COLO668 (cell line): ENCODE measurements around the gene PCBP4.

Source experiments
- DNase-seq: peaks from one replicate; lab custom pipeline; 2025; ENCODE audit not compliant: unreplicated experiment; lab: John Stamatoyannopoulos, UW

Gene PCBP4

DNA sequence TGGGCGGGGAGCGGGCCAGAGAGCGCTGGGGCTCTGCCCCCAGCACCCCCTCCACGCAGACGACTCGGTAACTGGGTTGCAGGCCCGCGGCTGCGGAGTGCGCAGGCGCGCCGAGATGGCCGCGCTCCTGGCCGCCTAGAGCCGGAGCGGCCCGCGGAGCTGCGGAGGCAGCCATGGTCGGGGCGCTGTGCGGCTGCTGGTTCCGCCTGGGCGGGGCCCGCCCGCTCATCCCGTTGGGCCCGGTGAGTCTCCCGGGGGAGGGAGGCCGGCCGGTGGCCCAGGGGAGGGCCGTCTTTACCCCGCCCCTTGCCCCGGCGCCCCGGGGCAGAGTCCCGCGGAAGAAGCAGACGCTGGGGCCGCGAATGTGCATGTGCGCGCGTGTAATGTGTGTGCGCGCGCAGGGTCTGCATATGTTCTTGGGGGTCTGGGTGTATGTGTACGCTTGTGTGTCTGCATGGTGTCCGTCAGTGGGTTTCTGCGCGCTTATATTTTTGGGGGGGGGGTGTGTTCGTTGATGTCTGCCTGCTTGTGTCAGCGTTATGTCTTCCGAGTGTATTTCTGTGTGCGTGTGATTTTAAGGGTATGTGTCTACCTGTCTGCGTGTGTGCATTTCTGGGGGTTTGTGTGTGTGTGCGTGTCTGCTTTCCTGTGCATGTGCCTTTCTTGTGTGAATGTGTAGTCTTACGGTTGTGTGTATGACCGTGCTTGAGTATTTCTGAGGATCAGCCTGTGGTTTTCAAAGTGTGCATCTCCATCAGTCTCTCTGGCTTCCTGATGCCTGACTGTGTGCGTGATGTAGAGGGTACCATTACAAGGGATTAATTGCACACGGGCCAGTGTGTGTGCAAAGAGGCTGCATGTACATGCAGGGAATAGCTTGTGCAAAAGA, 8.0 kb upstream of the PCBP4 start, which contains the start of gene ABHD14A:
TSS of gene ABHD14A (plus strand) at position 102 of the 889 bp plus-strand sequence. CDS start at position 174, 72 bp downstream.
- peak; percentile 69 for DNase-seq

GRCh38 chr3:51974277-51974962, 7.2 kb upstream of the PCBP4 start:
- DNase-seq = peak; percentile 31

DNA sequence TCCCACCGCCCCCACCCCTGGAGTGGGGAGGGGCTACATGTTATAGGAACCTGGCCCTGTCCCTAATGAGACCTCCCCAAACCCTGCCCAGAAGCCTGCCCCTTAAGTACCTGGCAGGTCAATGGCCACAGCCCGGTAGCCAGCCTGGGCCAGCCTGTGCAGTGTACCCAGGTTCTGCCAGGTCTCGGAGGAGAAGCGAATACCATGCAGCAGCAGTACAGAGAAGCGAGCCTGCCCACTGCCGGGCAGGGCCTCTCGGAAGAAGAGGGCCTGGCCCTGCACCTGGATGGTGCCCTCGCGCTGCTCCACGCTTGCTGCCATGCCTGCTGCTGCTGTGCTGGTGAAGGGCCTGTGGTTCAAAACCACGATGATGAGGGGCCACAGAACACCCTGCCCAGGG, 4.1 kb upstream of the PCBP4 start:
- no peak for DNase-seq

- DNase-seq = peak; percentile 34
Measured at GRCh38 chr3:51970606-51971300, 3.5 kb upstream of the PCBP4 start.

DNA sequence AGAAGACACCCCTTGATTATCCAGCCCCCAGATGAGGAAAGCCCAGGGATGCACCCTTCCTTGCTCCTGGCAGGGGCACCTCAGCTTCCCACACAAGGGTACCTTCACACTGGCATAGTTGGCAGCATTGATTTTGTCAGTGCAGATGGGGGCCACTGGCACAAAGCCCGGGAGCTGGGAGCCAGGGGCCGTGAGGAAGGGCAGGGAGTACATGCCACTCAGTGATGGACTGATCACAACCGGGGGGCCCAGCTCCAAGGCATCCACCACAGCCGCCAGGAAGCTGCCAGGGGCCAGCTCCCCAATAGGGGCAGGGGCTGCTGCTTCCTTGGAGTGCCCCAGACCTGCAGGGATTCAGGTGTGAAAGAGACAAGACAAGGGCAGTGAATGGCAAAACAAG, 2.6 kb upstream of the PCBP4 start:
- DNase-seq = no peak

- DNase-seq = peak; percentile 35
Measured at GRCh38 chr3:51968883-51969678, 1.8 kb upstream of the PCBP4 start.

- peak; percentile 75 for DNase-seq
Measured at GRCh38 chr3:51968170-51968775, 1.0 kb upstream of the PCBP4 start.

DNA sequence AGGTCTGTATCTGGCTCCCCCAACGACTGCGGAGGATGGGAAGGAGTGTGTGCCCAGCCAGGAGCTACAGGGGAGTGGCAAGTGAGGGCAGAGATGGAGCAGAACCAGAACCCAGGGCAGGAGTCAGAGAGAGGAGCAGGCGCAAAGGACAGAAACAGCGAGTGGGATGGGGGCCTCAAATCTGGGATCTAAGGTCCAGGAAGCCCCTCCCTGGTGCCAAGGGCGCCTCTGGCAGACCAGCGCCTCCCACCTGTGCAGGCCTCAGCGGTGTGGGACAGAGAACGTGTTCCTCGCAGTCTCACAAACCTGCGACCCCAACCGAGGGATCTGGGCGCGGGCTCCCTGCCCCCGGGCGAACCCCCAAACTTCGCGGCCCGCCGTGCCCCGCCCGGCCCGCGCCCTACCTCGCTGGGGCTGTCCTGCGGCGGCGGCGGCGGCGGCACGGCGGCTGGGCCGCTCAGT, 301 bp downstream of the PCBP4 start:
- peak; percentile 30 for DNase-seq

- peak; percentile 18 for DNase-seq
Measured at GRCh38 chr3:51966486-51966885, 768 bp downstream of the PCBP4 start.

DNA sequence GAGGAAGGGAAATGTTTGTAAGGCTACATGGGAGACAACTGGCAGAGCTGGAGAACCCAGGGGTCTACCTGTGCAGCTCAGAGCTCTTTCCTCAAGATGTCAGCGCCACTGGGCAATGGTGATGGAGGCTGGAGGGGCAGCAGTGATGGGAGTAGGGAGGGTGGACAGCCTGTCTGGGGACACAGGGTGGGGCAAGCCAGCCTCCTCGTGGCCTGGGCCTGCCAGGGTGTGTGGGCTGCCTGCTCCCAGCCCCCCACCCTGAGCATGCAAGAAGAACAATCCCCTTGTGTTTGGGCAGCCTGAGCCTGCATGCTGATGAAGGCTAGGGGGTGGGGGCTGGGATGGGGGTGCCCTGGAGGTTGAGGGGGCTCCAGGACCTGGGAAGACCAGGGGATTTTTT, 1.2 kb downstream of the PCBP4 start:
- no peak for DNase-seq

- DNase-seq = no peak
Measured at GRCh38 chr3:51964521-51964920, 2.7 kb downstream of the PCBP4 start.

DNA sequence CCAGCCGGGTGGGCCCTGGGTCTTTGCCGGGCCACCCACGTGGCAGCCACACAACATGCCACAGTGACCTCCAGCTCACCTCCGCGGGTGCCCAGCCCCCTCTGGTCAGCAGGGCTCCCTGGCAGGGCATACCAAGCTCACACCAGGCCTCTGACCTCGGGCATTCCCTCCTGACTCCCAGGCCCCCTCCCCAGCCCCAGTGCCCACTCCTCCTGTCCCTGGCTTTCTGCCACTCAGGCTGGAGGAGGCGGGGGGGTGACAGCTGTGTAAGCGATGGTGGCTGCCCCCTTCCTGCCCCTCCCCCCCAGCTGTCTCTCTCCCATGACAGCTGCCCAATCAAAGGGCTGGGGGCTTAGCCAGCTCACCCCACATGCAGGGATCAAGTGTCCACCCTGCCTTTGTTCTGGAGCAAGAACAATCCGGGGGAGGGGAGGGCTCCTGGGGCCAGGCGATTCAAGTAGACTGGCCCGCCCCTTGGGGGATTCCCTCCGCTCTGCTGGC, 3.3 kb downstream of the PCBP4 start:
- DNase-seq = peak; percentile 70

DNA sequence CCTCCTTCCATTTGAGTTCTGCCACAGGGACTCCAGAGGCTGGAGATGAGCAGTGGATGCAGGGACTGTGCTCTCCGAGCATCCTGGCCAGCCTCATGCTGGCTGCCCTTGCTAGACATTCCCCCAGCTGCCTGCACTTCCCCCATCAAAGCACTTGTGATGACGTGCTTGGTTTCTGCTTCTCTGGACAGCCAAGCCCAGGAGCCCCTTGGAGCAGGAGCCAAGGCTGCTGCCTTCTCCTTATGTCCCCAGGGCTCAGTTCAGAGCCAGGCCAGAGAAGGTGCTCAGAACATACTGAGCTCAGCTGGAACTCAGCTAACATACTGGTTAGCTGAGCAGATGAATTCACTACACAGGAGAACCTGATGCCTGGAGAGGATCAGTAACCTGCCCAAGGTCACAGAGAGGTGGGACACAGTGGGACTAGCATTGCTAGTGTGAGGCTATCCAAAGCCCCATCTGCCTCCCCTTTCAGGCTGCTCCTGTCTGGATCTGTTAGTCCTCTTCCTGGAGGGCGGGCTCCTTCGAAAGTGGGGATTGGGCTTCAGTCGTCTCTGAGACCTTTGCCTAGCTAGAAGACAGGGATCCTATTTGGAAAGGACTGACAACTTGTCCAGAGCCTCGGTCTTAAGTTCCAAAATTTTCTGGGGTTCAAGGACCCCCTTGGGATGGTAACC, 4.3 kb downstream of the PCBP4 start:
- no peak for DNase-seq

DNA sequence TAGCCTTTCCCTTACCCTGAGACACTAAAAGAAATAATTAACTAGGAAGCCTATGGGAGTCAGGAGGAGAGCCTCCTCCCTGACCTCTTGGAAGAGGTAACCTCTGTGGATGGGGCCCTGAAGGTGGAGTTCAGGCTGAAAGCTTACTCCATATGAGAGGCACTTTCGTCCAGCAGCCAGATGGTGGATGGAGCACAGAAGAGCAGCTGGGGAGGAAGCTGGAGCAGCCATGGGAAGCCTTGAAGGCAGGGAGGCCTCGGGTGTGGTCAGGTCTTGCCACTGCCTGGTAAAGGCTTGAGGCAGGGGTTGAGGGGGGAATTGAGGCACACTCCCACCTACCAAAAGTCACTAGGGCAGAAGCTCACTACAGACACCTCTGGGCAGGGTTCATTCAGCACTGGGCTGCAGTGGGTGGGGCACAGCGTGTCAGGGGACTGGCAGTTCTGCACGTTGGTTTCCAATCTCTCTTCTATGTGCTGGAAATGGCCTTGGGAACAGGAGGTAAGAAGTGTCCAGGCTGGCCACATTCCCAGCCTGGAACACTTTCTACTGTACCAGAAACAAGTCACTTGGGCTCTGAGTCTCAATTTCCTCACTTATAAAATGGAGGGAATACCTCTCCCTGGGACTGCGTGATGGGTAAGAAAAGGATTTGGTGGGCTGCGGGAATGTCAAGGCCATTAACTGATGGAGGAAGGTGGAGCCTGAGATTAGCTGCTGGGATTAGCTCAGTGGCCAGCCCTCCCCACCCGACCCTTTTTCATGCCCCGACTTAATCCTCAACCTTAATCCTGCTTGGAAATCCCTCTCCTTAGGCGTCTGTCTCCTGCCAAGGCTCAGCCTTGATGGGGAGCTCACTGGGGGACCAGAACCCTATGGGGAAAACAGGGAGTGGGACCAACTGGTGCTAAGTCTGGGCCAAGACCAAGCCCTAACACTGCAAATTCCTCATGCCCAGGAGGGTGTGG, 5.4 kb downstream of the PCBP4 start:
- DNase-seq = no peak

DNA sequence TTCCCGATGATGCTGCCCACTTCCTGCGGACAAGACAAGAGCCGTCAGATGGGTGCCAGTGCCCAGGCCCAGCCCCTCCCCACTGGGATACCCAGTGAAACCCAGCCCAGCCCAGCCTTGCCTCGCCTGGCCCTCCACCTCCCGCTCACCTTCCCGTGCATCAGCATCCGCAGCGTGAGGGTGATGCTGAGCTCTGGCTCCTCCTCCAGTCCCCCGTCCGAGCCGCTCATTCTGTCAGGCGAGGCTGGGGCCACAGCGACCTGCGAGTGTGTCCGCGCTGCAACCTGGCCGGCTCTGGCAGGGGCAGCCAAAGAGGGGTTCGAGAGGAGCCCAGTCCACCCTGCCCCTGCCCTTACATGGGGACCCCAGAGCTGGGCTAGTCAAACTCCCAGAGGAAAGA, 6.2 kb downstream of the PCBP4 start:
- DNase-seq = no peak

GRCh38 chr3:51960386-51960785, 6.9 kb downstream of the PCBP4 start:
- DNase-seq = no peak

GRCh38 chr3:51959651-51960050, 7.6 kb downstream of the PCBP4 start:
- DNase-seq = no peak
